ENCODE results near the gene USO1.
"Not testable (repeated sequence)": the region's sequence is repeated elsewhere in the genome, so short reads cannot be mapped to it uniquely, and the experiment has no call there.

The USO1 gene

DNA sequence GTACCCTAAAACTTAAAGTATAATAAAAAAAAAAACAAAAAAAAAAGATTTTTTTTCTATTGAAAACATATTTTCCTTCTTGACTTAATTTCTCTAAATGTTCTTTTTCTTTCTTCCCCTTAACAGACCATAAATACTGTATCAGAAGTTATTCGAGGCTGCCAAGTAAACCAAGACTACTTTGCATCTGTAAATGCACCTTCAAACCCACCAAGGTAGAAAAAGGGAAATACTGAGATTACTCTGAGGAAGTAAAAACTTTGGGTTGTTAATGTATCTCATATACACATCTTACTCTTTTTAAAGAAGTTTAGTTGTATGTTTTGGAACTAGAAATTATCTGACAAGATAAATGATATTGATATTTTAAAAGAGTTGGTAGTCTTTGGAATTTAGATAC lies 65.6 kb downstream of the USO1 start:
- H3K4me3 ChIP-seq (ENCODE audit: low read length) = no peak overlapping the region
- TF ChIP-seq, protein P1, sequence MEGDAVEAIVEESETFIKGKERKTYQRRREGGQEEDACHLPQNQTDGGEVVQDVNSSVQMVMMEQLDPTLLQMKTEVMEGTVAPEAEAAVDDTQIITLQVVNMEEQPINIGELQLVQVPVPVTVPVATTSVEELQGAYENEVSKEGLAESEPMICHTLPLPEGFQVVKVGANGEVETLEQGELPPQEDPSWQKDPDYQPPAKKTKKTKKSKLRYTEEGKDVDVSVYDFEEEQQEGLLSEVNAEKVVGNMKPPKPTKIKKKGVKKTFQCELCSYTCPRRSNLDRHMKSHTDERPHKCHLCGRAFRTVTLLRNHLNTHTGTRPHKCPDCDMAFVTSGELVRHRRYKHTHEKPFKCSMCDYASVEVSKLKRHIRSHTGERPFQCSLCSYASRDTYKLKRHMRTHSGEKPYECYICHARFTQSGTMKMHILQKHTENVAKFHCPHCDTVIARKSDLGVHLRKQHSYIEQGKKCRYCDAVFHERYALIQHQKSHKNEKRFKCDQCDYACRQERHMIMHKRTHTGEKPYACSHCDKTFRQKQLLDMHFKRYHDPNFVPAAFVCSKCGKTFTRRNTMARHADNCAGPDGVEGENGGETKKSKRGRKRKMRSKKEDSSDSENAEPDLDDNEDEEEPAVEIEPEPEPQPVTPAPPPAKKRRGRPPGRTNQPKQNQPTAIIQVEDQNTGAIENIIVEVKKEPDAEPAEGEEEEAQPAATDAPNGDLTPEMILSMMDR (conservative IDR thresholded peaks at IDR 0.05; ENCODE audit: low read length) = no peak

DNA sequence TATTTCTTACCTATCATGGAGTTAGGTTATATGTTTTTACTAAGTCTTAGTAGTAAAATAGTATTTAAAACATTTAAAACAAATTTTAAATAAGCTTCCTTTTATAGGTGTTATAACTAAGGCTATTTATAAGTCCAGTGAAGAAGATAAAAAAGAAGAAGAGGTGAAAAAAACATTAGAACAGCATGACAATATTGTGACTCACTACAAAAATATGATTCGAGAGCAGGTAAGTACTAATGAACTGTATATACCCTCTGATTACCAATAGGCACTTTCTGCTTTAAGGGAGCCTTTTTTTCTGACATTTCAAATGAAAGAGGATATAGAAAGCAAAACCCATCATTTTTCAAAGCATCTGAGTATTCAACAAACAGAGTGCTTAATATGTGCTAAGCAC lies 76.6 kb downstream of the USO1 start:
- DNase-seq (ENCODE audit: low read depth) = peak; percentile 18

More for the DNA sequence above, 65.6 kb downstream of the USO1 start:
- DNase-seq (ENCODE audit: low read depth) = no peak

DNA sequence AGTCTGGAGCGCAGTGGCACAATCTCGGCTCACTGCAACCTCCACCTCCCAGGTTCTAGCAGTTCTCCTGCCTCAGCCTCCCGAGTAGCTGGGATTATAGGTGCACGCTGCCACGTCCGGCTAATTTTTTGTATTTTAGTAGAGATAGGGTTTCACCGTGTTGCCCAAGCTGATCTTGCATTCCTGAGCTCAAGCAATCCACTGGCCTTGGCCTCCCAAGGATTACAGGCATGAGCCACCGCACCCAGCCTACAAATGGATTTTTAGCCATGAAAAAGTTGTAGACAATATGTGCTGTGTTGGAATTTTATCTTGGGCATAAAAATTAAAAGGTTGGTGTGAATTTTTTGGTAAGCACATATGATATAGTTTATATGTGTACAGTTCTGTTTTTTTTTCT lies 81.7 kb downstream of the USO1 start:
- not testable (repeated sequence) for H3K4me3 ChIP-seq (ENCODE audit: low read length); DNase-seq (ENCODE audit: low read depth)

More for the DNA sequence above, 76.6 kb downstream of the USO1 start:
- H3K4me3 ChIP-seq (ENCODE audit: low read length) = no peak overlapping the region
- TF ChIP-seq, protein P1 (conservative IDR thresholded peaks at IDR 0.05; ENCODE audit: low read length) = no peak

DNA sequence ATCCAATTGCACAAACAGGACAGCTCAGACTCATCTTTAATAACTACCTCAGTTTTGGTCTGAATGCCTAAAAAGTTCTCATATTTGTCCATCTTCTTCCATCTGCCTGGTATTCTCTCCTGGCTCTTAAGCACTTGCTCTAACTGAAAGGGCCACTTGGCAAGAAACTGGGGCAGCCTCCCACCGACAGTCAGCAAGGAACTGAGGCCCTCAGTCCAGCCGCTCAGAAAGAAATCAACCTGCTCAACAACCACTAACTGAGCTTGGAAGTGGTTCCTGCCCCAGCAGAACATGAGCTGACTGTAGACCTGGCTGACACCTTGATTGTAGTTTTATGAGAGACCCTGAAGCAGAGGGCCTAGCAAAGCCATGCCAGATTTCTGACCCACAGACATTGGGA lies 93.5 kb downstream of the USO1 start:
- H3K4me3 ChIP-seq (ENCODE audit: low read length) = no peak overlapping the region
- DNase-seq (ENCODE audit: low read depth) = no peak
- TF ChIP-seq, protein P1 (conservative IDR thresholded peaks at IDR 0.05; ENCODE audit: low read length) = no peak

DNA sequence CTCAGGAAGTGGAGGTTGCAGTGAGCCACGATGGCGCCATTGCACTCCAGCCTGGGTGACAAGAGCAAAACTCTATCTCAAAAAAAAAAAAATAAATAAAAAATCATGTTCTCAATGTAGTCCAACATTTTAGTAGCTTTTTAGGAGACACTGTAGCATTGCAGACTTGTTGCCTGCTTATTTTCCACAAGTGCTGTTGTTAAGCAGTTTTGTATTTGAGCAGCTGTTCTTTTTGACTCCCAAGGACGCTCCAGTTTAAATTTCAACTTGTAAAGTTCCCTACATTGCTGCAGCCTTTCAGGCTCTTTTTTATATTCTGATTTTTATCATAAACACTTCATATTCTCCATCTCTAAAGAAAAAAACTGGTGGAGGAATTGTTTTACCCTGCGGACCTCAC lies 94.7 kb downstream of the USO1 start:
- no peak overlapping the region for H3K4me3 ChIP-seq (ENCODE audit: low read length)
- TF ChIP-seq, protein P1 (conservative IDR thresholded peaks at IDR 0.05; ENCODE audit: low read length) = no peak

DNA sequence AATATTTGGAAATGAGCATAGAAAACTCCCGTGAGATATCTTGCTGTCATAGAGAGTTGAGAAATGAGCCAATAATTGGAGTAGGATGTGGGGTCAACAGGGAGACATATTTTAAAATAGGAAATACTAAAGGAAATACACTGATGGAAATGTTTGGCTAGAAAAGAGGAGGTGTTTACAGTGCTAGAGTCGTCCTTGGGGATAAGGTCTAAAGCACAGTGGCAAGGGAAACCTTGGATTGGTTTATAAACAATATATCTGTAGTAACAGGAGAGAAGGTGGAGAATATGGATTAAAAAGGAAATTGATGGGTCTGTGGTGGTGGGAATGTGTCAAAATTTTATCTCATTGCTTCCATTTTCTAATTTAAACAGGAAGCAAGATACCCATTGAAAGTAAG lies 95.8 kb downstream of the USO1 start:
- no peak overlapping the region for H3K4me3 ChIP-seq (ENCODE audit: low read length)
- TF ChIP-seq, protein P1 (conservative IDR thresholded peaks at IDR 0.05; ENCODE audit: low read length) = no peak
- DNase-seq (ENCODE audit: low read depth) = no peak

More for the DNA sequence above, 94.7 kb downstream of the USO1 start:
- no peak for DNase-seq (ENCODE audit: low read depth)

DNA sequence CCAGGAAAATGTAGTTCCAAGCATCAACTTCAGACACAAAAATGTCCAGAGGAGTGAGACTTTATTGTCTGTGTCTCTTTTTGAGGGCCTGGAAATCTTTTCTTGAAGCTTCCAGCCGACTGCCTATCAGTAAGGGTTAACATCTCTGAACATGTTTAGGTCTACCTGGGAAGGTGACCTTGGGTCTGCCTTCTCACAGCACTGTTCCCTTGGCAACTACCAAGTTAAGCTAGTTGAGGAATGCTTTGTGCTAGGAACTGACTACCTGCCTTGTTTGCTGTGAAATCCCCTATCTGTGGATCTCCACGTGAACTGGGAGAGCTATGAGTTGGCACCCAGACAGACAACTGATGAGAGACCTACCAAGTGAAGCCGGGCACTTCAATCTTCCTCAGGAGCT lies 96.3 kb downstream of the USO1 start:
- DNase-seq (ENCODE audit: low read depth) = no peak
- TF ChIP-seq, protein P1 (conservative IDR thresholded peaks at IDR 0.05; ENCODE audit: low read length) = no peak
- no peak overlapping the region for H3K4me3 ChIP-seq (ENCODE audit: low read length)

DNA sequence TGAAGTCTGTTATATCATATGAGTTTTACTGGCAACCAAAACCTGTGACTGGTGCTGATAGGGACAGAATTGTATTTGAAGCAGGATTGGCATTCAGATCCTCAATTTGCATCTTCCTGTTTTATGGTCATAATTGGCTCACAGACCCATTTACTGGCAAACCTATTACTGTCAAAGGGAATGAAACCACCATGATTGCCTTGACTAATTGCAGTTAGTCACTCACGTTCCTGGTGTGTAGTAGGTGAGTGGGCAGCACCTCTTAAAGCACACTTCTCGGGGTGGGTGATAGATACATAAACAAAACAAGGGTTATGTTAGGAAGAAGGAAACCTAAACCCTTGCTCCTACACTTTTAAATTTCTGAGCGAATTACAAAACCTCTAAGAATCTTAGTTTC lies 96.8 kb downstream of the USO1 start:
- no peak overlapping the region for H3K4me3 ChIP-seq (ENCODE audit: low read length)
- TF ChIP-seq, protein P1 (conservative IDR thresholded peaks at IDR 0.05; ENCODE audit: low read length) = no peak
- no peak for DNase-seq (ENCODE audit: low read depth)

Measured in AG10803 (cell line).